ENCODE data around the gene TTC23. TPM values are rescaled to one million over a fixed set of nuclear protein-coding genes. Genes with fewer than 3 reads are reported as not detected.
A peak's percentile ranks its signal among the peaks of the same experiment; 100 is the strongest.

TTC23 gene
- total RNA-seq, 1 donor from 2014 or later = 32.3 TPM

- Mint-ChIP-seq H3K36me3 (peaks cover 7% of the 10 kb centered on the region), H3K9me3 (peaks cover 2% of the 10 kb centered on the region), H3K4me1 (no peaks in the 10 kb centered on the region), H3K27me3 (ENCODE audit: low read depth) (no peaks in the 10 kb centered on the region), H3K4me3 (no peak overlapping the region), H3K27ac (no peak overlapping the region)
- TF ChIP-seq CTCF (IDR thresholded peaks at IDR 0.05; ENCODE audit: unreplicated experiment) = no peak
- DNase-seq (ENCODE audit: low spot score in 2 of 2, unreplicated experiment in 2 of 2) = no peak
Observed at GRCh38 chr15:99273801-99274200, 24.4 kb upstream of the TTC23 start.

- Mint-ChIP-seq H3K4me1 (peaks cover 8% of the 10 kb centered on the region), H3K9me3 (peaks cover 3% of the 10 kb centered on the region), H3K27ac (no peak overlapping the region), H3K36me3 (peaks cover 8% of the 10 kb centered on the region), H3K4me3 (no peak overlapping the region), H3K27me3 (ENCODE audit: low read depth) (no peaks in the 10 kb centered on the region)
- TF ChIP-seq CTCF (IDR thresholded peaks at IDR 0.05; ENCODE audit: unreplicated experiment) = no peak
- no peak for DNase-seq (ENCODE audit: low spot score in 2 of 2, unreplicated experiment in 2 of 2)
Observed at GRCh38 chr15:99268431-99268830, 19.1 kb upstream of the TTC23 start.

GRCh38 chr15:99267957-99268356 is 18.6 kb upstream of the TTC23 start:
- H3K4me3 Mint-ChIP-seq = no peak overlapping the region
- H3K4me1 Mint-ChIP-seq = peaks cover 8% of the 10 kb centered on the region
- peaks cover 4% of the 10 kb centered on the region for H3K9me3 Mint-ChIP-seq
- TF ChIP-seq CTCF (IDR thresholded peaks at IDR 0.05; ENCODE audit: unreplicated experiment) = no peak
- H3K27ac Mint-ChIP-seq = no peak overlapping the region
- H3K27me3 Mint-ChIP-seq (ENCODE audit: low read depth) = no peaks in the 10 kb centered on the region
- peaks cover 9% of the 10 kb centered on the region for H3K36me3 Mint-ChIP-seq
- DNase-seq (ENCODE audit: low spot score in 2 of 2, unreplicated experiment in 2 of 2) = no peak

- Mint-ChIP-seq H3K9me3 (peaks cover 4% of the 10 kb centered on the region), H3K27ac (no peak overlapping the region), H3K27me3 (ENCODE audit: low read depth) (no peaks in the 10 kb centered on the region), H3K4me3 (no peak overlapping the region), H3K36me3 (peaks cover 13% of the 10 kb centered on the region), H3K4me1 (peaks cover 8% of the 10 kb centered on the region)
- no peak for TF ChIP-seq CTCF (IDR thresholded peaks at IDR 0.05; ENCODE audit: unreplicated experiment)
- DNase-seq (ENCODE audit: low spot score in 2 of 2, unreplicated experiment in 2 of 2) = no peak
Observed at GRCh38 chr15:99265541-99266070, 16.2 kb upstream of the TTC23 start.

GRCh38 chr15:99264125-99264524 is 14.7 kb upstream of the TTC23 start:
- Mint-ChIP-seq H3K4me3 (no peak overlapping the region), H3K27ac (peak overlapping the region; percentile 22)
- no peak for TF ChIP-seq CTCF (IDR thresholded peaks at IDR 0.05; ENCODE audit: unreplicated experiment)

More at GRCh38 chr15:99264125-99264524, 14.7 kb upstream of the TTC23 start:
- Mint-ChIP-seq H3K27me3 (ENCODE audit: low read depth) (no peaks in the 10 kb centered on the region), H3K9me3 (peaks cover 4% of the 10 kb centered on the region), H3K4me1 (peaks cover 8% of the 10 kb centered on the region), H3K36me3 (peaks cover 12% of the 10 kb centered on the region)
- DNase-seq (ENCODE audit: low spot score in 2 of 2, unreplicated experiment in 2 of 2) = no peak

Data from mesothelial cell of epicardium (in vitro differentiated cells).